Measurements from ENCODE around the gene STK32B. TPM values are rescaled to one million over a fixed set of nuclear protein-coding genes. Genes with fewer than 3 reads are reported as not detected.

STK32B gene
- total and polyA plus RNA-seq, 2 of the 8 experiments (the other 6 are each of a cell fraction or from before 2014, with no cell fraction given) = 2.3 to 2.5 TPM

- Histone ChIP-seq H3K4me1 (replicated peaks in 1 of 4; ENCODE audit: control insufficient read depth in 3 of 4, insufficient read depth in 4 of 4, low read length in 3 of 4) (no peaks in the 10 kb centered on the region), H3K79me2 (ENCODE audit: control insufficient read depth in 1 of 2, insufficient read depth in 2 of 2, low read length in 2 of 2) (no peaks in the 10 kb centered on the region), H3K23ac (ENCODE audit: insufficient read length) (no peak overlapping the region), H2BK20ac (ENCODE audit: low read length) (no peak overlapping the region), H3K14ac (ENCODE audit: insufficient read length) (no peak overlapping the region), H3K27ac (ENCODE audit: low read depth, low read length) (no peak overlapping the region), H4K20me1 (replicated peaks in 1 of 2; ENCODE audit: control insufficient read depth in 1 of 2, insufficient read depth in 2 of 2, low read length in 2 of 2) (no peaks in the 10 kb centered on the region), H2BK12ac (ENCODE audit: low read depth, low read length) (no peak overlapping the region), H3K27me3 (replicated peaks in 1 of 4; ENCODE audit: control insufficient read depth in 3 of 4, extremely low read depth in 1 of 4, insufficient read depth in 3 of 4, low read length in 3 of 4) (no peaks in the 10 kb centered on the region), H2BK5ac (ENCODE audit: low read depth, low read length) (no peak overlapping the region), H4K5ac (ENCODE audit: insufficient read length, low read depth, low read length) (no peak overlapping the region), H4K8ac (ENCODE audit: extremely low read depth, insufficient read depth, low read length) (no peak overlapping the region), H3K36me3 (ENCODE audit: control insufficient read depth in 2 of 4, insufficient read depth in 4 of 4, low read length in 3 of 4) (no peaks in the 10 kb centered on the region), H2BK120ac (replicated peaks; ENCODE audit: low read depth, low read length) (no peak overlapping the region), H3K4ac (replicated peaks; ENCODE audit: insufficient read length, low read depth, low read length) (no peak overlapping the region), H3K79me1 (ENCODE audit: low read depth, low read length) (no peaks in the 10 kb centered on the region), H3K18ac (ENCODE audit: extremely low read depth, low read length) (no peak overlapping the region), H3K4me2 (ENCODE audit: insufficient read depth in 1 of 2, low read depth in 2 of 2, low read length in 2 of 2) (no peak overlapping the region), H2AFZ (ENCODE audit: low read length) (no peak overlapping the region), H3K9ac (replicated peaks in 1 of 4; ENCODE audit: extremely low read depth in 1 of 4, low read depth in 3 of 4, low read length in 3 of 4) (no peak overlapping the region), H3K4me3 (ENCODE audit: extremely low read depth in 1 of 4, insufficient read depth in 2 of 4, low read depth in 3 of 4, low read length in 4 of 4) (no peak overlapping the region), H3K56ac (replicated peaks; ENCODE audit: insufficient read length, low read depth, low read length) (no peak overlapping the region), H3K23me2 (ENCODE audit: low read depth, low read length) (no peaks in the 10 kb centered on the region), H2AK5ac (ENCODE audit: low read depth, low read length) (no peak overlapping the region), H2BK15ac (ENCODE audit: low read length) (no peak overlapping the region), H4K91ac (replicated peaks; ENCODE audit: insufficient read length, low read length) (no peak overlapping the region), H3K9me3 (ENCODE audit: insufficient read depth in 2 of 2, low read depth in 1 of 2, low read length in 1 of 2) (no peaks in the 10 kb centered on the region)
- WGBS, 2 experiments (ENCODE audit: extremely low coverage in 1 of 2, insufficient coverage in 1 of 2, insufficient read length in 1 of 2, insufficient replicate concordance in 2 of 2, low coverage in 1 of 2, low lambda C conversion rate in 2 of 2, missing lambda C conversion rate in 1 of 2) = 91% methylated on average over 3 of the region's 3 CpGs; no CpG with 5 or more reads in 1 of the 2 experiments
- no peak for FAIRE-seq
- DNase-seq (ENCODE audit: low read depth in 1 of 2, low spot score in 2 of 2) = no peak
- TF ChIP-seq BCL11A (IDR thresholded peaks at IDR 0.05; ENCODE audit: low read depth in 2 of 2, low read length in 2 of 2) (no peak), TEAD4 (IDR thresholded peaks at IDR 0.05; ENCODE audit: low read depth, low read length) (no peak), TAF1 (IDR thresholded peaks at IDR 0.05; ENCODE audit: low read depth, low read length) (no peak), TCF12 (IDR thresholded peaks at IDR 0.05; ENCODE audit: low read depth, low read length) (no peak), CTBP2 (IDR thresholded peaks at IDR 0.05; ENCODE audit: borderline replicate concordance, insufficient read depth, insufficient read length, low read length) (no peak), NANOG (IDR thresholded peaks at IDR 0.05; ENCODE audit: insufficient read depth, low read depth, low read length, poor library complexity, severe bottlenecking) (no peak), YY1 (IDR thresholded peaks at IDR 0.05; ENCODE audit: low read depth, low read length) (no peak), TBP (IDR thresholded peaks at IDR 0.05; ENCODE audit: low read depth, low read length) (no peak), ZNF274 (IDR thresholded peaks at IDR 0.05; ENCODE audit: borderline replicate concordance, extremely low read depth, low read length) (no peak), KDM4A (IDR thresholded peaks at IDR 0.05; ENCODE audit: low read depth, low read length, severe bottlenecking) (no peak), CEBPB (IDR thresholded peaks at IDR 0.05; ENCODE audit: low read depth, low read length) (no peak)
- ChIA-PET POLR2A (ENCODE audit: partially characterized antibody) (no interaction called here), CTCF (ENCODE audit: partially characterized antibody) (no interaction called here)
Measured at GRCh38 chr4:5500165-5500564, 448.9 kb downstream of the STK32B start.

Measured in H1 (cell line).